ENCODE measurements around the gene DDR1.

Gene DDR1

GRCh38 chr6:30893666-30894065 lies 9.3 kb downstream of the DDR1 start:
- DNase-seq (ENCODE audit: extremely low spot score) = no peak
- POLR2A ChIA-PET = no interaction called here
- CTCF ChIA-PET = interaction anchor here (0.8 kb wide), 1 partner anchor 194 kb away, joined by 3 read pairs; no protein-coding TSS in a partner anchor
- TF ChIP-seq CTCF (IDR thresholded peaks at IDR 0.05; ENCODE audit: control extremely low read depth, extremely low read depth, low read depth, missing control alignments) = no peak

DNA sequence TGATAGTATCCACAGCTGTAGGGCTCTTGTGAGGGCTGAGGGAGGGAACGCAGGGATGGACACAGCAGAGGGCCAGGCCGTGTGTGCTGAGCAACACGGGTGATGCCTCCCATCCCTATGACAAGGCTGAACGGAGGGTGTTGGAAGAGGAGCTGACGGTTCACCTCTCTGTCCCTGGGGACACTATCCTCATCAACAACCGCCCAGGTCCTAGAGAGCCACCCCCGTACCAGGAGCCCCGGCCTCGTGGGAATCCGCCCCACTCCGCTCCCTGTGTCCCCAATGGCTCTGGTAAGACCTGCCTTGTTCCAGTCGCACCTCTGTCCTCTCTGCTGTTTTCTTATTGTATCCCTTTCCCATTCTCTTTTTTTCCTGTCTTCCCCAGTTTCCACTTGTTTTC lies 10.1 kb downstream of the DDR1 start:
- no peak for DNase-seq (ENCODE audit: extremely low spot score)
- POLR2A ChIA-PET = no interaction called here
- TF ChIP-seq CTCF (IDR thresholded peaks at IDR 0.05; ENCODE audit: control extremely low read depth, extremely low read depth, low read depth, missing control alignments) = no peak
- CTCF ChIA-PET = interaction anchor here (0.8 kb wide), 1 partner anchor 193 kb away, joined by 3 read pairs; no protein-coding TSS in a partner anchor

GRCh38 chr6:30894935-30895334 lies 10.6 kb downstream of the DDR1 start:
- TF ChIP-seq CTCF (IDR thresholded peaks at IDR 0.05; ENCODE audit: control extremely low read depth, extremely low read depth, low read depth, missing control alignments) = no peak
- ChIA-PET CTCF (interaction anchor here (0.7 to 2.4 kb wide), 6 partner anchors 8 to 193 kb away, joined by 3 to 12 read pairs (median 4); partner anchors contain the start of gene VARS2), POLR2A (no interaction called here)
- DNase-seq (ENCODE audit: extremely low spot score) = no peak

DNA sequence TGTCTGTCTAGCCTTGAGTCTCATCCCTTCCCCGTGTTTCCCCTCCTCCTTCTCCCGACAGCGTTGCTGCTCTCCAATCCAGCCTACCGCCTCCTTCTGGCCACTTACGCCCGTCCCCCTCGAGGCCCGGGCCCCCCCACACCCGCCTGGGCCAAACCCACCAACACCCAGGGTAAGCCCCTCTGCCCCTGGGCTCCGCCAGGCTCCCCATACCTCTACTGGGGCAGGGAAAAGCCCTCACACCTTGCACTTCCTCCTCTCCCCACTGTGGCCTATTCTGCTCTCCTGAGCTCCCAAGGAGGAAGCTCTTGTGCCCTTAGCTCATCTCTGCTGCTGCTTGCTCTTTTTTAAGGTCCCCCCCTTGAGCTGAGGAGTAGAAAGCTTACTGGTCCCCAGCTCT lies 11.0 kb downstream of the DDR1 start:
- POLR2A ChIA-PET = no interaction called here
- no peak for DNase-seq (ENCODE audit: extremely low spot score)
- no peak for TF ChIP-seq CTCF (IDR thresholded peaks at IDR 0.05; ENCODE audit: control extremely low read depth, extremely low read depth, low read depth, missing control alignments)
- CTCF ChIA-PET = interaction anchor here (0.7 to 2.4 kb wide), 8 partner anchors 9 to 192 kb away, joined by 3 to 12 read pairs (median 4); partner anchors contain the start of gene VARS2

DNA sequence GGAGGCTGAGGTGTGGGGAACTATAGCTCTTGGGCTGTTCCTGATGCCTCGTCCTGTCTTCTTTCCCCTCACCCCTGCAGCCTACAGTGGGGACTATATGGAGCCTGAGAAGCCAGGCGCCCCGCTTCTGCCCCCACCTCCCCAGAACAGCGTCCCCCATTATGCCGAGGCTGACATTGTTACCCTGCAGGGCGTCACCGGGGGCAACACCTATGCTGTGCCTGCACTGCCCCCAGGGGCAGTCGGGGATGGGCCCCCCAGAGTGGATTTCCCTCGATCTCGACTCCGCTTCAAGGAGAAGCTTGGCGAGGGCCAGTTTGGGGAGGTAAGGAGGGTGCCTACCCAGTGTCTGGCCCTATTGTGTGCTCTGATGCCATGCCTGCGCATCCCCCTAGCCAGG lies 12.2 kb downstream of the DDR1 start:
- no peak for DNase-seq (ENCODE audit: extremely low spot score)
- TF ChIP-seq CTCF (IDR thresholded peaks at IDR 0.05; ENCODE audit: control extremely low read depth, extremely low read depth, low read depth, missing control alignments) = no peak
- CTCF ChIA-PET = interaction anchor here (1.1 to 2.4 kb wide), 7 partner anchors 8 to 191 kb away, joined by 3 to 12 read pairs (median 5); partner anchors contain the start of genes DDR1 and VARS2
- POLR2A ChIA-PET = no interaction called here

DNA sequence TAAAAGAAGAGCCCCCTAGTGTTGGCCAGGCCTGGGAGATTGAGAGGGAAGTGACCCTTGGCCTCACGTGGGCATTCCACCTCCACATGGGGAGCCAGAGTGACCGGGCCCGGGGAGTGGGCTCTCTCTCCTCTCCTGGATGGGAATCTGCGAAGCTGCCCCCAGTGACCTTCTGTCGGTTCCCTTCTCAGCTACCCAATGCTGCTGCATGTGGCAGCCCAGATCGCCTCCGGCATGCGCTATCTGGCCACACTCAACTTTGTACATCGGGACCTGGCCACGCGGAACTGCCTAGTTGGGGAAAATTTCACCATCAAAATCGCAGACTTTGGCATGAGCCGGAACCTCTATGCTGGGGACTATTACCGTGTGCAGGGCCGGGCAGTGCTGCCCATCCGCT lies 13.6 kb downstream of the DDR1 start:
- TF ChIP-seq CTCF (IDR thresholded peaks at IDR 0.05; ENCODE audit: control extremely low read depth, extremely low read depth, low read depth, missing control alignments) = no peak
- ChIA-PET POLR2A (no interaction called here), CTCF (interaction anchor here (1.2 to 1.7 kb wide), 2 partner anchors 13 to 75 kb away, joined by 3 to 4 read pairs; partner anchors contain the start of gene DDR1)

More for the DNA sequence above, 13.6 kb downstream of the DDR1 start:
- no peak for DNase-seq (ENCODE audit: extremely low spot score)
